Mucosa of stomach (tissue), 1 donor: Measurements from ENCODE around the gene GFM2.
"Not testable (repeated sequence)": the region's sequence is repeated elsewhere in the genome, so short reads cannot be mapped to it uniquely, and the experiment has no call there.

ENCODE experiments used
- H3K27me3 ChIP-seq: one replicate; pipeline ENCODE4 v1.7.0; 2013; ENCODE audit warnings: mild to moderate bottlenecking, low read length; ENCODE audit not compliant: control insufficient read depth, insufficient read depth
- H3K36me3 ChIP-seq: one replicate; pipeline ENCODE4 v1.7.0; 2013; ENCODE audit warnings: low read length; ENCODE audit not compliant: control insufficient read depth, insufficient read depth
- H3K4me1 ChIP-seq: one replicate; pipeline ENCODE4 v1.7.0; 2013; ENCODE audit warnings: mild to moderate bottlenecking, low read length; ENCODE audit not compliant: control insufficient read depth, insufficient read depth
- H3K4me3 ChIP-seq: one replicate; pipeline ENCODE4 v1.7.0; 2013; ENCODE audit warnings: low read length
- H3K9ac ChIP-seq: one replicate; pipeline ENCODE4 v1.7.0; 2013; ENCODE audit warnings: mild to moderate bottlenecking, low read length, moderate library complexity
- H3K9me3 ChIP-seq: one replicate; pipeline ENCODE4 v1.7.0; 2013; ENCODE audit warnings: mild to moderate bottlenecking, low read length, moderate library complexity; ENCODE audit not compliant: control insufficient read depth
- donor health status: Pancreatic carcinoma.

GFM2 gene

DNA sequence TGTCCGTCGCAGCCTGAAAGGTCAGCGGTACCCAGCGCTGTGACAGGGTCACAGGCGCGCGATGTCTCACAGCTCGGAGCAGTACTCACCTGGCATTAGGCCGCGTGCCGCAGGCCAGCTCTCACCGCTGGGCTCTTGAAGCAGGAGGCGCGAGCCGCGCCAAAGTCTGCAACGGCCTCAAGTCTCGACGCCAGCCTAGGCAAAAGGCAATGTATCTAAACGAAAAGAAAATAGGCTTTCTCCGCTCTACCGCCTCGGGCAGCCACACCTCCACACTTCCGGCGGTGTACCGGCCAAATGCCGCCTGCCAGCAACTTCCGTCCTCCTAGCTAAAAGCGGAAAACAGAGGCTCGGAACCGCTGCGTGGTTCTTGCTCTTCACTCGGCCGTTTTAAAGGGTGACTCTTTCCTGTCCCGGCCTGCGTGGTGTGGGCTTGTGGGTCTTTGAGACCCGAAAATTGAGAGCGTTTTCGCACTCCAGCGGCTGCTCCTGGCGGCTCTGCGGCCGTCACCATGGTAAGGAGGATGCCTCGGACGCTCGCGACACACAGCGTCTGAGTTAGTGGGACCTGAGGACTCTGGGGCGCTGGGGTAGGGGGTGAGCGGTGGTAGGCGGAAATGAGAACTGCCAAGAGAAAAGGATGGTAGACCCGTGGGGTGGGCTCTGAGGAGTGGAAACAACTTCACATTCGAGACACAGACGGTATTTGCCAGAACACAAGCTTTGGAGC is at the start of gene GFM2, which contains the start of gene NSA2:
TSS of gene GFM2 (minus strand) at position 269 of the 730 bp plus-strand sequence. CDS start 3,375 bp downstream, outside the sequence.
TSS of gene NSA2 (plus strand) at position 401 of the 730 bp plus-strand sequence. CDS start at position 513, 112 bp downstream.
- Histone ChIP-seq H3K27me3 (no peaks in the 10 kb centered on the region), H3K9me3 (no peaks in the 10 kb centered on the region), H3K4me3 (peak within 1 kb of the TSS; percentile 95), H3K9ac (peak within 1 kb of the TSS; percentile 87), H3K36me3 (no peaks in the 10 kb centered on the region), H3K4me1 (peaks cover 23% of the 10 kb centered on the region)

DNA sequence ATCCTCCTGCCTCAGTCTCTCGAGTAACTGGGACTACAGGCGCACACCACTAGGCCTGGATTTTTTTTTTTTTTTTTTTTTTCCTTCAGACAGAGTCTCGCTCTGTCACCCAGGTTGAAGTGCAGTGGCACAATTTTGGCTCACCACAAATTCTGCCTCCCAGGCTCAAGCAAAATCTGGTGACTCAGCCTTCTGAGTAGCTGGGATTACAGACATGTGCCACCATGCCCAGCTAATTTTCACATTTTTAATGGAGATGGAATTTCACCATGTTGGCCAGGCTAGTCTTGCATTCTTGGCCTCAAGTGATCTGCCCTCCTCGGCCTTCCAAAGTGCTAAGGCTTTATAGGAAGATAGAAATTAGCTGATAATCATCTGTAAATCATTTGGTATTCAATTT is 44.0 kb upstream of the GFM2 start:
- H3K36me3 ChIP-seq = no peaks in the 10 kb centered on the region
- no peaks in the 10 kb centered on the region for H3K9me3 ChIP-seq
- no peak overlapping the region for H3K9ac ChIP-seq
- no peak overlapping the region for H3K4me3 ChIP-seq
- H3K4me1 ChIP-seq = no peaks in the 10 kb centered on the region
- no peaks in the 10 kb centered on the region for H3K27me3 ChIP-seq

- Histone ChIP-seq H3K27me3 (no peaks in the 10 kb centered on the region), H3K4me1 (no peaks in the 10 kb centered on the region), H3K4me3 (no peak overlapping the region), H3K9ac (no peak overlapping the region), H3K9me3 (no peaks in the 10 kb centered on the region), H3K36me3 (no peaks in the 10 kb centered on the region)
These were observed 35.0 kb upstream of the GFM2 start for GRCh38 chr5:74801941-74802340.

- no peaks in the 10 kb centered on the region for H3K4me1 ChIP-seq
- H3K4me3 ChIP-seq = no peak overlapping the region
- H3K9ac ChIP-seq = no peak overlapping the region
- H3K9me3 ChIP-seq = no peaks in the 10 kb centered on the region
- no peaks in the 10 kb centered on the region for H3K36me3 ChIP-seq
- H3K27me3 ChIP-seq = no peaks in the 10 kb centered on the region
These were observed 34.3 kb upstream of the GFM2 start for GRCh38 chr5:74801197-74801596.

- Histone ChIP-seq H3K36me3 (no peaks in the 10 kb centered on the region), H3K4me1 (no peaks in the 10 kb centered on the region), H3K9me3 (no peaks in the 10 kb centered on the region), H3K4me3 (no peak overlapping the region), H3K27me3 (no peaks in the 10 kb centered on the region), H3K9ac (no peak overlapping the region)
These were observed 32.3 kb upstream of the GFM2 start for GRCh38 chr5:74798977-74799911.

- not testable (repeated sequence) for H3K36me3 ChIP-seq, H3K9me3 ChIP-seq, H3K9ac ChIP-seq, H3K4me3 ChIP-seq, H3K27me3 ChIP-seq, H3K4me1 ChIP-seq
These were observed 24.8 kb upstream of the GFM2 start for GRCh38 chr5:74791669-74792068.

- Histone ChIP-seq H3K4me3 (no peak overlapping the region), H3K36me3 (no peaks in the 10 kb centered on the region), H3K9me3 (no peaks in the 10 kb centered on the region)
These were observed 20.5 kb upstream of the GFM2 start for GRCh38 chr5:74787424-74787823.

DNA sequence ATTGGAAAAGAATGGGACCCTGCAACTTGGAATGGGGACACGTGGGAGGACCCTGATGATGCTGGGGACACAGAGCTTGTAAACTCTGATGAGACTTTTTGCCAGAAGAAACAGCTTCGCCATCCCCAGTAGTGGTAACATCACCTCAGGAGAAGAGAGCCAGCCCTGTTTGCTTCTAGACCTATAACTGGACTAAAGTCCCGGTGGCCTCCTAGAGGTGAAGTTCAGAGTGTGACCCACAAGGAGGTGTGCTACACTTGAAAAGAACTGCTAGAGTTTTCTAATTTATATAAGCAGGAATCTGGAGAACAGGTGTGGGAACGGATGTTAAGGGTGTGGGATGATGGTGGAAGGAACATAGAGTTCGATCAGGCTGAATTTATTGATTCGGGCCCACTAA is 19.9 kb upstream of the GFM2 start:
- H3K4me3 ChIP-seq = no peak overlapping the region
- H3K9me3 ChIP-seq = no peaks in the 10 kb centered on the region
- H3K36me3 ChIP-seq = no peaks in the 10 kb centered on the region
- H3K9ac ChIP-seq = no peak overlapping the region
- no peaks in the 10 kb centered on the region for H3K27me3 ChIP-seq
- no peaks in the 10 kb centered on the region for H3K4me1 ChIP-seq

More at GRCh38 chr5:74787424-74787823, 20.5 kb upstream of the GFM2 start:
- H3K9ac ChIP-seq = no peak overlapping the region
- no peaks in the 10 kb centered on the region for H3K27me3 ChIP-seq
- no peaks in the 10 kb centered on the region for H3K4me1 ChIP-seq

- Histone ChIP-seq H3K4me3 (no peak overlapping the region), H3K9ac (peak overlapping the region; percentile 16), H3K36me3 (no peaks in the 10 kb centered on the region), H3K4me1 (peaks cover 14% of the 10 kb centered on the region), H3K9me3 (no peaks in the 10 kb centered on the region), H3K27me3 (no peaks in the 10 kb centered on the region)
These were observed 11.7 kb upstream of the GFM2 start for GRCh38 chr5:74778609-74779008.

- Histone ChIP-seq H3K4me1 (peaks cover 8% of the 10 kb centered on the region), H3K4me3 (no peak overlapping the region), H3K36me3 (peaks cover 12% of the 10 kb centered on the region), H3K9ac (no peak overlapping the region), H3K9me3 (no peaks in the 10 kb centered on the region), H3K27me3 (no peaks in the 10 kb centered on the region)
These were observed 5.4 kb upstream of the GFM2 start for GRCh38 chr5:74772359-74772758.

- H3K9ac ChIP-seq = peak overlapping the region; percentile 87
- H3K4me1 ChIP-seq = peaks cover 18% of the 10 kb centered on the region
- H3K4me3 ChIP-seq = peak overlapping the region; percentile 95
- peaks cover 2% of the 10 kb centered on the region for H3K36me3 ChIP-seq
- H3K27me3 ChIP-seq = no peaks in the 10 kb centered on the region
- no peaks in the 10 kb centered on the region for H3K9me3 ChIP-seq
These were observed 629 bp upstream of the GFM2 start for GRCh38 chr5:74767579-74767913.

DNA sequence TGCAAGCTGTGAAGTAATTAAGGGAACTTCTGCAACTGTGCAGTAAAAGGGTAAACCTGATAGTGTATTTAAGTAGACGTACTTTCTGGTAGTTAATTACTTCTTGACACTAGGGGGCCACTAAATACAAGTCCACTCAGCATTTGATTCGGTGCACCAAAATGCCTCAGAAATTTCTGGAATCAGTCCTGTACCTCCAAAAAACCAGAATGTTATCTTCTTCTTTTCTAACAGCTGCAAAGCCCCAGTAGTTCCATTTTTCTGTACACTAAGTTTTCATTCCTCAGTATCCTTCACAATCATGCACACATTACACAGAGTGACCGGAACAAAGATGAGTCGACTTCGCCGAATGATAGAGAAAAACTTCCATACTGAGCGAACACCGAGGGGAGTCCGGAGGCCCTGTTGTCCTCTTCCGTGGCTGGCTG is 484 bp downstream of the GFM2 start:
- Histone ChIP-seq H3K4me3 (peak overlapping the region; percentile 95), H3K9ac (peak overlapping the region; percentile 87), H3K9me3 (no peaks in the 10 kb centered on the region), H3K36me3 (no peaks in the 10 kb centered on the region), H3K4me1 (peaks cover 24% of the 10 kb centered on the region), H3K27me3 (no peaks in the 10 kb centered on the region)
